ENCODE measurements around the gene TVP23C. TPM values are rescaled to one million over a fixed set of nuclear protein-coding genes. Genes with fewer than 3 reads are reported as not detected.

Gene TVP23C
- total RNA-seq, 2 experiments from 2014 or later: 14.8 to 16.0 TPM

DNA sequence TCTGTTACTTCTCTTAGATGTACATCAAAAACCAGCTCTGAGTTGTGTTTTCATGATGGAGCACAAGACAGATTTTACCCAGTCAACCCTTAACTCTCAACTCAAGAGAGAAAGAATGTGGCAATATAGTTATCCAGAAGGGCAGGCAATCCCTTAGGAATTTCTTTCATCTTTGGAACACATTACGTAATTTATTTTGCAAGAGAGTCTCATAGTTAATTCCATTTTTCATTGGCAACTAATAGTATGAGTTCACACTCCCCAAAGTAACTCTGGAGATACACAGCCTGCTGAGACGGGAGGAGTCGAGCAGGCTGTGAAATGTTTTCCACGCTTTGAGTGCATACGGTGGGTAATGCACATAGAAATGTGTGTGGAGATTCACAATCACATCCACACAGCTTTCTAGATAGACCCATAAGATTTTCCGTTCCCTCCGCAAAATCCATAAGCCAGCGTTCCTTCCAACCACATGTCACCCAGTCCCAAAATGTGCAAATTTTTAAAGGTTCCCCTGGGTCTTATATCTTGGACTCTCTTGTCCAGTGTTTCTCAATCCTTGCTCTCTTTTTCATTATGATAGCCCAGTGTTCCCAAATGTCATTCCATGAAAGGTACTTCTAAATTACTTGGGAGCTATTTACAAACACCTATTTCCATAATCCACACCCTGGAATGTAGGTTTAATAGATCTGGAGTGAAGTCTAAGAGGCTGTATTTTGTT lies 87.5 kb downstream of the TVP23C start:
- CTCF ChIA-PET: no interaction called here
- DNase-seq: no peak
- peaks cover 9% of the 10 kb centered on the region for H3K36me3 Mint-ChIP-seq (ENCODE audit: low read depth)
- no peaks in the 10 kb centered on the region for H3K4me1 Mint-ChIP-seq (ENCODE audit: low read depth)
- H3K4me3 Mint-ChIP-seq: no peak overlapping the region
- no peak overlapping the region for H3K27ac Mint-ChIP-seq
- intact Hi-C loops (cut with DNase I, micrococcal nuclease): no loop called here
- Histone ChIP-seq H3K9me3 (ENCODE audit: control insufficient read depth in 1 of 2, insufficient read depth in 1 of 2, low read length in 2 of 2) (no peaks in the 10 kb centered on the region), H3K27ac (ENCODE audit: low read depth in 1 of 2, low read length in 2 of 2) (no peak overlapping the region), H3K4me1 (ENCODE audit: insufficient read depth, low read length) (no peaks in the 10 kb centered on the region), H3K4me3 (ENCODE audit: low read length) (no peak overlapping the region), H3K36me3 (ENCODE audit: insufficient read depth, low read length) (no peaks in the 10 kb centered on the region), H3K27me3 (ENCODE audit: control insufficient read depth in 1 of 2, insufficient read depth in 2 of 2, low read length in 2 of 2) (no peaks in the 10 kb centered on the region)
- TF ChIP-seq, protein P1, sequence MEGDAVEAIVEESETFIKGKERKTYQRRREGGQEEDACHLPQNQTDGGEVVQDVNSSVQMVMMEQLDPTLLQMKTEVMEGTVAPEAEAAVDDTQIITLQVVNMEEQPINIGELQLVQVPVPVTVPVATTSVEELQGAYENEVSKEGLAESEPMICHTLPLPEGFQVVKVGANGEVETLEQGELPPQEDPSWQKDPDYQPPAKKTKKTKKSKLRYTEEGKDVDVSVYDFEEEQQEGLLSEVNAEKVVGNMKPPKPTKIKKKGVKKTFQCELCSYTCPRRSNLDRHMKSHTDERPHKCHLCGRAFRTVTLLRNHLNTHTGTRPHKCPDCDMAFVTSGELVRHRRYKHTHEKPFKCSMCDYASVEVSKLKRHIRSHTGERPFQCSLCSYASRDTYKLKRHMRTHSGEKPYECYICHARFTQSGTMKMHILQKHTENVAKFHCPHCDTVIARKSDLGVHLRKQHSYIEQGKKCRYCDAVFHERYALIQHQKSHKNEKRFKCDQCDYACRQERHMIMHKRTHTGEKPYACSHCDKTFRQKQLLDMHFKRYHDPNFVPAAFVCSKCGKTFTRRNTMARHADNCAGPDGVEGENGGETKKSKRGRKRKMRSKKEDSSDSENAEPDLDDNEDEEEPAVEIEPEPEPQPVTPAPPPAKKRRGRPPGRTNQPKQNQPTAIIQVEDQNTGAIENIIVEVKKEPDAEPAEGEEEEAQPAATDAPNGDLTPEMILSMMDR (IDR thresholded peaks at IDR 0.05): no peak
- H3K9me3 Mint-ChIP-seq: no peaks in the 10 kb centered on the region
- ATAC-seq (ENCODE audit: poor library complexity): no peak
- no peaks in the 10 kb centered on the region for H3K27me3 Mint-ChIP-seq
- POLR2A ChIA-PET: no interaction called here

DNA sequence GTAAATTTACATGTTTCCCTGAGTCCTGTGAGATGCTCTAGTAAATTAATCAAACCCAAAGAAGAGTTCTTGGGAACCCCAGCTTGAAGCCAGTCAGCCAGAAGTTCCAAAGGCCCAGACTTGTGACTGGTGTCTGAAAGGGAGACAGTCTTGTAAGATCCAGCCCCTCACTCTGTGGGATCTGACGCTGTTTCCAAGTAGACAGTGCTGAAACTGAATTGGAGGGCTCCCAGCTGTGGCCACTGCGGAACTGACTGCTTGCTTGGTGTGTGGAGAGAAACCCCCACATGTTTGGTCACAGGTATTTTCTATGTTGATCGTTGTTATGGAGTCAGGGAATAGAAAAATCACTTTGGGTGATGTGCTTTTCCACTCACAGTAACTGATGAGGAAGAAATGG lies 90.4 kb downstream of the TVP23C start:
- TF ChIP-seq, protein P1 (IDR thresholded peaks at IDR 0.05): no peak
- Histone ChIP-seq H3K4me1 (ENCODE audit: insufficient read depth, low read length) (no peaks in the 10 kb centered on the region), H3K36me3 (ENCODE audit: insufficient read depth, low read length) (no peaks in the 10 kb centered on the region), H3K27me3 (ENCODE audit: control insufficient read depth in 1 of 2, insufficient read depth in 2 of 2, low read length in 2 of 2) (no peaks in the 10 kb centered on the region), H3K9me3 (ENCODE audit: control insufficient read depth in 1 of 2, insufficient read depth in 1 of 2, low read length in 2 of 2) (no peaks in the 10 kb centered on the region), H3K27ac (ENCODE audit: low read depth in 1 of 2, low read length in 2 of 2) (no peak overlapping the region), H3K4me3 (ENCODE audit: low read length) (no peak overlapping the region)
- H3K4me1 Mint-ChIP-seq (ENCODE audit: low read depth): no peaks in the 10 kb centered on the region
- ChIA-PET CTCF (no interaction called here), POLR2A (no interaction called here)
- H3K27ac Mint-ChIP-seq: no peak overlapping the region
- DNase-seq: no peak
- intact Hi-C loops (cut with DNase I, micrococcal nuclease): no loop called here
- ATAC-seq (ENCODE audit: poor library complexity): no peak
- peaks cover 9% of the 10 kb centered on the region for H3K36me3 Mint-ChIP-seq (ENCODE audit: low read depth)
- H3K9me3 Mint-ChIP-seq: no peaks in the 10 kb centered on the region
- no peaks in the 10 kb centered on the region for H3K27me3 Mint-ChIP-seq
- no peak overlapping the region for H3K4me3 Mint-ChIP-seq

DNA sequence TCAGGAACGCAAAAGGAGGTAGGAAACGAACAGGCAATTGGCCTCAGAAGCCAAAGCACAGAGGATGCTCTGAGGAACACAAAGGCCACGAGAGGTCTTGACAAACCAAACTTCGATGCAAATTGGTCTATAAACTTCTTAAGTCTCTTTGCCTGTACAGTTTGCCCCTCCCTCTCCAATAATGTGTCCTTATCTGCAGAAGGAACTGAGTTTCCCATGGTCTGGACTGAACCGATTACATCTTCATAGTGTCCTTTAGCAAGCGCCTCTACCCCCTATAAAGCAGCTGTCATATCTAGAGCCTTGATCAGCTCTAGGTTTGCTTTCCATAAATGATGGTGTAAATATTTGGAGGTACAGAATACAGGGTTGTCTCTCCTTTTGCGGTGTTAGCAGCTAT lies 92.7 kb downstream of the TVP23C start:
- intact Hi-C loops (cut with DNase I, micrococcal nuclease): no loop called here
- Mint-ChIP-seq H3K27ac (no peak overlapping the region), H3K27me3 (no peaks in the 10 kb centered on the region), H3K4me1 (ENCODE audit: low read depth) (no peaks in the 10 kb centered on the region), H3K9me3 (no peaks in the 10 kb centered on the region), H3K4me3 (no peak overlapping the region), H3K36me3 (ENCODE audit: low read depth) (peaks cover 4% of the 10 kb centered on the region)
- DNase-seq (no peak), ATAC-seq (ENCODE audit: poor library complexity) (no peak)
- TF ChIP-seq, protein P1 (IDR thresholded peaks at IDR 0.05): no peak
- Histone ChIP-seq H3K36me3 (ENCODE audit: insufficient read depth, low read length) (no peaks in the 10 kb centered on the region), H3K9me3 (ENCODE audit: control insufficient read depth in 1 of 2, insufficient read depth in 1 of 2, low read length in 2 of 2) (no peaks in the 10 kb centered on the region), H3K4me1 (ENCODE audit: insufficient read depth, low read length) (no peaks in the 10 kb centered on the region), H3K4me3 (ENCODE audit: low read length) (no peak overlapping the region), H3K27me3 (ENCODE audit: control insufficient read depth in 1 of 2, insufficient read depth in 2 of 2, low read length in 2 of 2) (no peaks in the 10 kb centered on the region), H3K27ac (ENCODE audit: low read depth in 1 of 2, low read length in 2 of 2) (no peak overlapping the region)
- POLR2A ChIA-PET: no interaction called here
- CTCF ChIA-PET: no interaction called here
